ENCODE data around the gene IRF9. TPM values are rescaled to one million over a fixed set of nuclear protein-coding genes. Genes with fewer than 3 reads are reported as not detected.

IRF9 gene
- total RNA-seq, 2 experiments from 2014 or later, result 172 to 209 TPM

DNA sequence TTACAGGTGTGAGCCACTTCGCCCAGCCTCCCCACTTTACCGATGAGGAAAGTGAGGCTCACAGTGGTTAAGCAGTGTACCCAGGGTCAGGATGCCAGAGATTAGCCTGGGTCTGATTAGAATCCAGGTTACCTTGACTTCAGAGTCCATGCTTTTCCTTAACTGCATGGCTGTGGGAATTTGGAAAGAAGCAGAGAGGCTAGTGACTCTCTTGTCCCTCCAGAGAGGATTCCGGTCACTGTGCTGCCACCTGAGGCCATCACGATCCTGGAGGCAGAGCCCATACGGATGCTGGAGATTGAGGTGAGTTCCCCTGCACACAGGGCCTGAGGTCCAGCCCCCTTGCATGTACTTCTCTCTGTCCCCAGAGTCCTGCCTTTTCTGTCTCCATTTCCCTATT, 15.5 kb downstream of the IRF9 start:
- Mint-ChIP-seq H3K36me3 (ENCODE audit: low read depth) (peaks cover 36% of the 10 kb centered on the region), H3K4me3 (no peak overlapping the region), H3K27me3 (no peaks in the 10 kb centered on the region), H3K9me3 (ENCODE audit: low read depth) (no peaks in the 10 kb centered on the region), H3K27ac (no peak overlapping the region), H3K4me1 (peaks cover 5% of the 10 kb centered on the region)
- ChIA-PET CTCF (interaction anchor here (1.1 to 1.3 kb wide), 2 partner anchors 12 to 16 kb away, joined by 3 read pairs; no protein-coding TSS in a partner anchor), POLR2A (no interaction called here)
- intact Hi-C loops (cut with DNase I, micrococcal nuclease), result no loop called here
- ATAC-seq (no peak), DNase-seq (no peak)

GRCh38 chr14:24177041-24177825, 16.2 kb downstream of the IRF9 start:
- Mint-ChIP-seq H3K27ac (no peak overlapping the region), H3K27me3 (no peaks in the 10 kb centered on the region), H3K9me3 (ENCODE audit: low read depth) (no peaks in the 10 kb centered on the region), H3K4me3 (no peak overlapping the region), H3K36me3 (ENCODE audit: low read depth) (peaks cover 38% of the 10 kb centered on the region), H3K4me1 (peaks cover 1% of the 10 kb centered on the region)
- ChIA-PET POLR2A (interaction anchor here (2.8 kb wide), 1 partner anchor 9 kb away, joined by 12 read pairs; no protein-coding TSS in a partner anchor), CTCF (interaction anchor here (1.3 kb wide), 1 partner anchor 12 kb away, joined by 3 read pairs; no protein-coding TSS in a partner anchor)
- DNase-seq (no peak), ATAC-seq (no peak)
- intact Hi-C loops (cut with DNase I, micrococcal nuclease), result no loop called here

DNA sequence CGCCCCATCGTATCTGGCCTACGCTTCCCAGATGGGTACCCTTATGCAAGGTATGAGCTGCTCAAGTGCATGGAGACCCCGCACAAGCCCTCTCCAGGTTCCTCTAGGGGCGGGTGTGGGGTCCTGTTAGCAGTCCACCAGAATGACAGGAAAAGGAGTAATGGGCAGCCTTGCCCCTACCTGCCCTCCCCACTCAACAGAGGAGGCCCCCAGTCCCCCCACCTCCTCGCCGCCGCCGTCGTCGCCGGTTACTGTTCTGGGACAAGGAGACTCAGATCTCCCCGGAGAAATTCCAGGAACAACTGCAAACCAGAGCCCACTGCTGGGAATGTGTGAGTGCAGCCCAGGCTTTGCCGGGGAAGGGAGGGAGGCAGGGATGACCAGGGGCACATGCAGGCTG, 16.8 kb downstream of the IRF9 start:
- Mint-ChIP-seq H3K36me3 (ENCODE audit: low read depth) (peaks cover 40% of the 10 kb centered on the region), H3K27me3 (no peaks in the 10 kb centered on the region), H3K27ac (no peak overlapping the region), H3K4me3 (no peak overlapping the region), H3K9me3 (ENCODE audit: low read depth) (no peaks in the 10 kb centered on the region), H3K4me1 (no peaks in the 10 kb centered on the region)
- CTCF ChIA-PET, result no interaction called here
- ATAC-seq (no peak), DNase-seq (no peak)
- POLR2A ChIA-PET, result interaction anchor here (1.2 to 2.8 kb wide), 2 partner anchors 9 to 15 kb away, joined by 3 to 12 read pairs; no protein-coding TSS in a partner anchor
- intact Hi-C loops (cut with DNase I, micrococcal nuclease), result no loop called here

GRCh38 chr14:24178399-24179178, 17.5 kb downstream of the IRF9 start:
- no peaks in the 10 kb centered on the region for H3K27me3 Mint-ChIP-seq
- ATAC-seq (no peak), DNase-seq (no peak)
- peaks cover 40% of the 10 kb centered on the region for H3K36me3 Mint-ChIP-seq (ENCODE audit: low read depth)
- no peaks in the 10 kb centered on the region for H3K9me3 Mint-ChIP-seq (ENCODE audit: low read depth)
- ChIA-PET CTCF (interaction anchor here (0.7 kb wide), 1 partner anchor 118 kb away, joined by 3 read pairs; no protein-coding TSS in a partner anchor), POLR2A (interaction anchor here (1.2 to 2.8 kb wide), 2 partner anchors 10 to 16 kb away, joined by 3 to 12 read pairs; no protein-coding TSS in a partner anchor)
- H3K4me3 Mint-ChIP-seq, result no peak overlapping the region
- intact Hi-C loops (cut with DNase I, micrococcal nuclease), result no loop called here
- H3K27ac Mint-ChIP-seq, result peak overlapping the region; percentile 25
- no peaks in the 10 kb centered on the region for H3K4me1 Mint-ChIP-seq

DNA sequence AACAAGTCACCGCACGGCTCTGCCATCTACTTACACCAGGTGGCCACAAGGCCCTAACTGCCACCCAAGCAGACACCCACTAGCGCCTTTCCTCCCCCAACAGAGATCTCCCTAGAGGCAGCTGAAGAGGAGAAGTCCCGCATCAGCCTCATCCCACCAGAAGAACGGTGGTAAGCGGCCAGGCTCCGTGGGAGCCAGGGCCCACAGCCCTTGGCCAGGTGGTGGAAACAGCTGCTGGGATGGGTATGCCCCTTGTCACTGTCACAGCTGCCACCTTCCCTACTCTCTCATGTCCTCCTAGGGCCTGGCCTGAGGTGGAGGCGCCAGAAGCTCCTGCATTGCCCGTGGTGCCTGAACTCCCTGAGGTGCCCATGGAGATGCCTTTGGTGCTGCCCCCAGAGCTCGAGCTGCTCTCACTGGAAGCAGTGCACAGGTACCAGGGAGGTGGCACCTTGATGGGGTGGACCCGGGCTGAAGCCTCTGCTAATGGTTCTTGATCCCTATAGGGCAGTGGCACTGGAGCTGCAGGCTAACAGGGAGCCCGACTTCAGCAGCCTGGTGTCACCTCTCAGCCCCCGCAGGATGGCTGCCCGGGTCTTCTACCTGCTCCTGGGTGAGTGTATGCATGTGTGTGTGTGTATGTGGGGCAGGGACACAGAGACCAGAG, 18.4 kb downstream of the IRF9 start:
- DNase-seq, result no peak
- no peak for ATAC-seq
- POLR2A ChIA-PET, result interaction anchor here (1.2 to 2.8 kb wide), 2 partner anchors 11 to 17 kb away, joined by 3 to 12 read pairs; no protein-coding TSS in a partner anchor
- peak overlapping the region; percentile 25 for H3K27ac Mint-ChIP-seq
- H3K36me3 Mint-ChIP-seq (ENCODE audit: low read depth), result peaks cover 37% of the 10 kb centered on the region
- intact Hi-C loops (cut with DNase I, micrococcal nuclease), result no loop called here
- no peaks in the 10 kb centered on the region for H3K27me3 Mint-ChIP-seq
- CTCF ChIA-PET, result interaction anchor here (0.7 to 1.3 kb wide), 3 partner anchors 19 to 117 kb away, joined by 3 to 6 read pairs (median 3); partner anchors contain the start of genes IRF9 and TINF2
- no peaks in the 10 kb centered on the region for H3K4me1 Mint-ChIP-seq
- no peak overlapping the region for H3K4me3 Mint-ChIP-seq
- no peaks in the 10 kb centered on the region for H3K9me3 Mint-ChIP-seq (ENCODE audit: low read depth)

DNA sequence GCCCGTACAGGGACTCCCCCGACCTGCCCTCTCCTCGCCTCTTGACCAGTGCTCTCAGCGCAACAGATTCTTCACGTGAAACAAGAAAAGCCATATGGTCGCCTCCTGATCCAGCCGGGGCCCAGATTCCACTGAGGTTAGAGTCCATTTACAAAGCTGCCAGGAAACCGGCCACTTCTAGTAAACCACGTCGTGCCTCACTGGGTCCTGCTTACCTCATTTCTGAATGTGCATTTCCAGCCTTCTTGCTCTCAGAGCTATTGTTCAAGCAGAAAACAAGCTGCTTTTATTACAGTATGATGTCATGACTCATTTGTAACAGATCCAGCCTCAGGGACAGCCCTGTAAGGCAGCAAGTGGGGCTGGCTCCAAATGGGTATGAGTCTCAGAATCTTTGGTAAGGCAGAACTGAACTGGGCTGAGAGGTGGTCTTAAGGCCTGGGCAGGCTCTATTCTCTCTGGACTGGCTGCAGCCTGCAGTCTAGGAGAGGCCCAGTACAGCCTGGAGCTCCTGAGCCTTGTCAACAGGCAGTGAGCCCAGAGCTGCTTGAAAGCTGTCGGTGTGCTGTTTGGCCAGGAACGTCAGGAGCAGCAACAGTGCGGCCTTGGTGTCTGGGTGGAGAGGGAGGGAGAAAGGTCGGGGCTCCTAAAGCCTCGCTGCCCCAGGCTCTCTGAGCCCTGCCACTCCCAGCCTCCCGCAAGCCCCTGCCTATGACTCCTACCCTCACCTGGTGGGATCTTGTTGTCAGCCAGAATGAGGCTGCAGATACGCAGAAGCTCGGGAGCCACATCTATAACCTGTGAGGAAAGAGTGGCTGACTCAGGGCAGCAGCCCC, 19.1 kb downstream of the IRF9 start:
- POLR2A ChIA-PET, result interaction anchor here (2.8 kb wide), 1 partner anchor 11 kb away, joined by 12 read pairs; no protein-coding TSS in a partner anchor

DNA sequence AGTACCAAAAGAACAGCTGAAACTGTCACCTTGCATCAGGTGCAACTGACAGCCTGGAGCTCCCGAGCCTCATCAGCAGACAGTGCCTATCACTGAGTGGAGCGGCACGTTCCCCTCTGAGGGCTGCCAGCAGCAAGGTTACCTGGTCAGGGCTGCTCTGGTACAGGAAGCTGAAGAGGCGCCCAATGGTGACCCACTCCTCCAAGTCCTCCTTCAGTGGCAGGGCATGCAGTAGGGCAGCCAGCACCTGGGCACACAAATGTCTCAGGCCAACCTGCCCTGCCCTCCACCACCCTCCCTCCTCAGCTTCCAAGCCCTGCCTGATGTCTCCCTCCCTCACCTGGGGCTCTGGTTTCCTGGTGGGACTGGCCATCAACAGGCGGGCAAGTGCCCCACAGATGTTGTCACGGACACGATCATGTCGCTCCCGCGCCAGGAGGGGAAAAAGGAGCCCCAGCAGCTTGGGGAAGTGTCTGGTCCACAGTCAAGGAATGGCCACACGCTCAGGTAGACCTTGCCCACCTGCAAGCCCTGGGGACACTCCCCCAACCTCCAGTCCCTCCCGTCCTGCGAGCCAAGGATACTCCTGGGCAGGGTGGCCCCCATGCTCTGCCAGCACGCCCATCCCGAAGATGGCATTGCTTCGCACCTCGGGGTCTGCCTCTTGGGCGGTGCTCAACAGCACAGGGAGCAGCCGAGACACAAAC, 20.5 kb downstream of the IRF9 start:
- peaks cover 45% of the 10 kb centered on the region for H3K36me3 Mint-ChIP-seq (ENCODE audit: low read depth)
- ATAC-seq (no peak), DNase-seq (no peak)
- no peak overlapping the region for H3K27ac Mint-ChIP-seq
- ChIA-PET CTCF (interaction anchor here (1.2 to 1.3 kb wide), 2 partner anchors 115 to 128 kb away, joined by 4 to 6 read pairs; partner anchors contain the start of gene LTB4R2), POLR2A (interaction anchor here (0.6 to 1.9 kb wide), 2 partner anchors 16 to 232 kb away, joined by 3 to 6 read pairs; no protein-coding TSS in a partner anchor)
- no peaks in the 10 kb centered on the region for H3K9me3 Mint-ChIP-seq (ENCODE audit: low read depth)
- no peak overlapping the region for H3K4me3 Mint-ChIP-seq
- peaks cover 3% of the 10 kb centered on the region for H3K4me1 Mint-ChIP-seq
- no peaks in the 10 kb centered on the region for H3K27me3 Mint-ChIP-seq
- intact Hi-C loops (cut with DNase I, micrococcal nuclease), result no loop called here

More for the DNA sequence above, 19.1 kb downstream of the IRF9 start:
- H3K4me3 Mint-ChIP-seq, result no peak overlapping the region
- DNase-seq (no peak), ATAC-seq (peak; percentile 37)
- H3K36me3 Mint-ChIP-seq (ENCODE audit: low read depth), result peaks cover 37% of the 10 kb centered on the region
- CTCF ChIA-PET, result interaction anchor here (0.5 to 1.3 kb wide), 5 partner anchors 19 to 116 kb away, joined by 3 to 6 read pairs (median 4); partner anchors contain the start of genes IRF9 and TINF2
- H3K27ac Mint-ChIP-seq, result no peak overlapping the region
- H3K9me3 Mint-ChIP-seq (ENCODE audit: low read depth), result no peaks in the 10 kb centered on the region
- no peaks in the 10 kb centered on the region for H3K4me1 Mint-ChIP-seq
- intact Hi-C loops (cut with DNase I, micrococcal nuclease), result no loop called here
- no peaks in the 10 kb centered on the region for H3K27me3 Mint-ChIP-seq

DNA sequence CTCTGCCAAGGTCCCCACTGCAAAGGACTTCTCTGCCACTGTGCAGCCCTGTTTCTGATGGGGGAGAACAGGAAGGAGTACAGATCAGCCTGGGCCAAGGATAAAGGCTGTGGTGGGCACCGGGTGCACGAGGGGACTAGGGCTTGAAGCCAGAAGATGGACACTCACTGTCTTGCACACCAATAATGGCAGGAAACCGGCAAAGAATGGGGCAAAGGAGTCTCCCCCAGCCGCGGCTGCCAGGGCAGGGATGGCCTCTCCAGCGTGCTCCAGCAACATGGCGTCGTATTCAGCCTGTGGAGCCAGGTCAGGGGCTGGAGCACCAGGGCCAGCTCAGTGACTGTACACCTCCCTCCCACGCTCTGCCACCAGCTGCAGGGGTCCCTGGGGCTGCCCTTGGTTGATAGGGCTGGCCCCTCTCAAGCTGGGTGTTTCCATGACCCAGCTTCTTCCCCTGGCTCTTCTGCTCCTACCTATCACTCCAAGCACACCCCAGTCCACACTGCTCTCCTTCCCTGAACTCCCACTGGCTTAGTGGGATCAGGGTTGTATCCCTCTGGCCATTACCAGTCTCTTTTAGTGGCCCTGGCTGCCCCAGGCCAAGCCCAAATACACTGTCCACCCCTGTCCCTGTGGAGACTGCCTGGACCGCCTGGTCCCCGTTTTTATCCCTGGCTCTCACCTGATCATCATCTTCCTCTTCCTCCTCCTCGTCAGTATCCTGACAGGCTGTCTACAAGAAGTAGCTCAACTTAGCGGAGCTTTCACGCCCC, 21.2 kb downstream of the IRF9 start:
- Mint-ChIP-seq H3K4me1 (peaks cover 8% of the 10 kb centered on the region), H3K27me3 (no peaks in the 10 kb centered on the region), H3K27ac (peak overlapping the region; percentile 42), H3K36me3 (ENCODE audit: low read depth) (peaks cover 44% of the 10 kb centered on the region), H3K9me3 (ENCODE audit: low read depth) (no peaks in the 10 kb centered on the region), H3K4me3 (no peak overlapping the region)
- DNase-seq, result no peak
- intact Hi-C loops (cut with DNase I, micrococcal nuclease), result no loop called here
- ChIA-PET POLR2A (interaction anchor here (0.6 to 1.9 kb wide), 2 partner anchors 17 to 231 kb away, joined by 3 to 6 read pairs; no protein-coding TSS in a partner anchor), CTCF (interaction anchor here (0.6 to 1.3 kb wide), 2 partner anchors 93 to 127 kb away, joined by 6 read pairs; partner anchors contain the start of gene LTB4R2)
- no peak for ATAC-seq

DNA sequence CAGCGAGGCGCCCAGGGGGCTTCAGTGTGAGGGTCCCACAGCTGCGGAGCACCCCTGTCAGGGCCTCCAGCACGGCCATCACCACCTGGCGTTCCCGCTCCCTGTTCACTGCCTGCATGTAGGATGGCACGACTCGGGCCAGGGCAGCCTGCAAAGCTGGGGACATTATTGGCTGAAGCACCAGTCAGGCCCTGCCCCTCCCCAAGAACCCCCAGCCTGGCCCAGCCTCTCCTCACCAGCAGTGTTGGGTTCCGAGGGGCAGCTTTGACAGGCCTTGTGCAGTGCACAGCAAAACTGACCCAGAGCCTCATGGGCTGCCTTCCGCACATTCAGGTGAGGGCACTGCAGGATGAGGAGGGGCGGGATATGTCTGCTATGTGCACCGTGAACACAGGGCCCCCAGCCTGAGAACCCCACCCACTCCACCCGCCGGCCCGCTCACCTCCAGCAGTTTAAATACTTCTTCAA, 22.0 kb downstream of the IRF9 start:
- intact Hi-C loops (cut with DNase I, micrococcal nuclease), result no loop called here
- peaks cover 42% of the 10 kb centered on the region for H3K36me3 Mint-ChIP-seq (ENCODE audit: low read depth)
- DNase-seq (no peak), ATAC-seq (no peak)
- no peaks in the 10 kb centered on the region for H3K27me3 Mint-ChIP-seq
- ChIA-PET POLR2A (no interaction called here), CTCF (interaction anchor here (0.6 to 1.4 kb wide), 3 partner anchors 94 to 126 kb away, joined by 3 to 6 read pairs (median 6); partner anchors contain the start of genes CIDEB and LTB4R2)
- H3K9me3 Mint-ChIP-seq (ENCODE audit: low read depth), result no peaks in the 10 kb centered on the region
- H3K4me1 Mint-ChIP-seq, result peaks cover 14% of the 10 kb centered on the region
- no peak overlapping the region for H3K27ac Mint-ChIP-seq
- H3K4me3 Mint-ChIP-seq, result no peak overlapping the region

Data from activated CD4-positive, alpha-beta T cell treated with anti-CD3 and anti-CD28 coated beads for 36 hours (primary cell).